HEK293 (cell line): ENCODE results near the gene IGSF21.

ENCODE experiments used
- CTCF ChIP-seq: fragments of 450-650 bp; formaldehyde crosslinking; IDR thresholded peaks from 2 replicates; pipeline ENCODE4 v1.5.1; 2016; ENCODE audit warnings: missing biosample characterization, missing genetic modification characterization
- GLIS1 ChIP-seq: fragments of 450-650 bp; formaldehyde crosslinking; IDR thresholded peaks from 2 replicates; pipeline ENCODE4 v1.5.1; 2016; ENCODE audit warnings: missing biosample characterization, missing genetic modification characterization
- KLF9 ChIP-seq: fragments of 450-650 bp; formaldehyde crosslinking; IDR thresholded peaks from 2 replicates; pipeline ENCODE4 v1.5.1; 2016; ENCODE audit warnings: missing biosample characterization, missing genetic modification characterization, low read depth
- REST ChIP-seq: fragments of 450-650 bp; formaldehyde crosslinking; IDR thresholded peaks from 2 replicates; pipeline ENCODE4 v1.5.1; 2016; ENCODE audit warnings: missing biosample characterization, missing genetic modification characterization
- SCRT1 ChIP-seq: fragments of 450-650 bp; formaldehyde crosslinking; IDR thresholded peaks from 2 replicates; pipeline ENCODE4 v1.5.1; 2016; ENCODE audit warnings: missing biosample characterization, missing genetic modification characterization, borderline replicate concordance
- SCRT2 ChIP-seq: fragments of 450-650 bp; formaldehyde crosslinking; IDR thresholded peaks from 2 replicates; pipeline ENCODE4 v1.5.1; 2016; ENCODE audit warnings: missing biosample characterization, missing genetic modification characterization
- ZBTB10 ChIP-seq: fragments of 450-650 bp; formaldehyde crosslinking; IDR thresholded peaks from 2 replicates; pipeline ENCODE4 v1.5.1; 2016; ENCODE audit warnings: missing biosample characterization, missing genetic modification characterization
- ZBTB49 ChIP-seq: fragments of 450-650 bp; formaldehyde crosslinking; IDR thresholded peaks from 2 replicates; pipeline ENCODE4 v1.5.1; 2016; ENCODE audit warnings: missing biosample characterization, missing genetic modification characterization, low read depth
- ZFP3 ChIP-seq: fragments of 450-650 bp; formaldehyde crosslinking; IDR thresholded peaks from 2 replicates; pipeline ENCODE4 v1.5.1; 2016; ENCODE audit warnings: low read depth, missing biosample characterization, missing genetic modification characterization
- ZNF157 ChIP-seq: fragments of 450-650 bp; formaldehyde crosslinking; IDR thresholded peaks from 2 replicates; pipeline ENCODE4 v1.5.1; 2016; ENCODE audit warnings: missing biosample characterization, missing genetic modification characterization
- ZNF18 ChIP-seq: fragments of 450-650 bp; formaldehyde crosslinking; IDR thresholded peaks from 2 replicates; pipeline ENCODE4 v1.5.1; 2016; ENCODE audit warnings: missing biosample characterization, missing genetic modification characterization
- ZNF211 ChIP-seq: fragments of 450-650 bp; formaldehyde crosslinking; IDR thresholded peaks from 2 replicates; pipeline ENCODE4 v1.5.1; 2016; ENCODE audit warnings: low read depth, missing biosample characterization, missing genetic modification characterization
- ZNF324 ChIP-seq: fragments of 450-650 bp; formaldehyde crosslinking; IDR thresholded peaks from 2 replicates; pipeline ENCODE4 v1.5.1; 2016; ENCODE audit warnings: missing biosample characterization, missing genetic modification characterization
- ZNF366 ChIP-seq: fragments of 450-650 bp; formaldehyde crosslinking; conservative IDR thresholded peaks from 2 replicates; pipeline ENCODE4 v1.5.1; 2016; ENCODE audit warnings: missing biosample characterization, missing genetic modification characterization
- ZNF518A ChIP-seq: fragments of 450-650 bp; formaldehyde crosslinking; conservative IDR thresholded peaks from 2 replicates; pipeline ENCODE4 v1.5.1; 2016; ENCODE audit warnings: low read depth, missing biosample characterization, missing genetic modification characterization
- ZNF571 ChIP-seq: fragments of 450-650 bp; formaldehyde crosslinking; IDR thresholded peaks from 2 replicates; pipeline ENCODE4 v1.5.0; 2017; ENCODE audit warnings: missing biosample characterization, missing genetic modification characterization
- ZNF624 ChIP-seq: fragments of 450-650 bp; formaldehyde crosslinking; IDR thresholded peaks from 2 replicates; pipeline ENCODE4 v1.5.1; 2017; ENCODE audit warnings: missing biosample characterization, missing genetic modification characterization
- ZNF639 ChIP-seq: fragments of 450-650 bp; formaldehyde crosslinking; IDR thresholded peaks from 2 replicates; pipeline ENCODE4 v1.5.1; 2016; ENCODE audit warnings: missing biosample characterization, missing genetic modification characterization
- ZNF654 ChIP-seq: fragments of 450-650 bp; formaldehyde crosslinking; IDR thresholded peaks from 2 replicates; pipeline ENCODE4 v1.5.1; 2016; ENCODE audit warnings: low read depth, missing biosample characterization, missing genetic modification characterization
- ZNF768 ChIP-seq: fragments of 450-650 bp; formaldehyde crosslinking; IDR thresholded peaks from 2 replicates; pipeline ENCODE4 v1.5.1; 2018; ENCODE audit warnings: missing biosample characterization, mild to moderate bottlenecking, missing genetic modification characterization
- ZNF843 ChIP-seq: fragments of 450-650 bp; formaldehyde crosslinking; IDR thresholded peaks from 2 replicates; pipeline ENCODE4 v1.5.1; 2016; ENCODE audit warnings: missing biosample characterization, missing genetic modification characterization
- ZSCAN16 ChIP-seq: fragments of 450-650 bp; formaldehyde crosslinking; IDR thresholded peaks from 2 replicates; pipeline ENCODE4 v1.5.1; 2016; ENCODE audit warnings: missing biosample characterization, missing genetic modification characterization

IGSF21 gene

GRCh38 chr1:18344755-18345154 is 237.2 kb downstream of the IGSF21 start (continued):
- TF ChIP-seq REST (no peak), KLF9 (tag by site-specific recombination) (no peak), ZNF18 (tag by site-specific recombination) (no peak), ZNF843 (no peak), ZSCAN16 (tag by site-specific recombination) (no peak), GLIS1 (tag by site-specific recombination) (peak; percentile 91), ZNF654 (tag by site-specific recombination) (no peak), ZNF571 (tag by site-specific recombination) (no peak), ZNF324 (tag by site-specific recombination) (no peak), SCRT1 (tag by site-specific recombination) (peak; percentile 82; the same call in 1 of the 2 replicates), CTCF (no peak), ZNF639 (tag by site-specific recombination) (no peak), ZBTB49 (tag by site-specific recombination) (no peak), ZNF211 (tag by site-specific recombination) (no peak), SCRT2 (tag by site-specific recombination) (0 out of 2 replicates have a peak, but pooled peaks have one; percentile 34), ZFP3 (tag by site-specific recombination) (no peak), ZNF366 (no peak), ZNF157 (no peak), ZNF624 (no peak), ZNF518A (tag by site-specific recombination) (no peak), ZBTB10 (tag by site-specific recombination) (no peak), ZNF768 (tag by site-specific recombination) (no peak)
